Bronchial epithelial cell (primary cell): ENCODE measurements around the gene CEP44. TPM values are rescaled to one million over a fixed set of nuclear protein-coding genes. Genes with fewer than 3 reads are reported as not detected.

Source experiments
- DNase-seq: peaks from one replicate; pipeline ENCODE4 v3.0.0-alpha.2; 2010; ENCODE audit warnings: low read depth
- FAIRE-seq: peaks from 2 replicates; lab custom pipeline; 2011; peaks lifted over from hg19 to GRCh38; lab: Jason Lieb, UNC
- H3K27me3 ChIP-seq: 2 replicates; pipeline ENCODE4 v1.5.1; 2011; ENCODE audit warnings: low read length; ENCODE audit not compliant: control insufficient read depth, insufficient read depth
- H3K36me3 ChIP-seq: 2 replicates; pipeline ENCODE4 v1.5.1; 2011; ENCODE audit warnings: low read length; ENCODE audit not compliant: control insufficient read depth, insufficient read depth
- H3K4me3 ChIP-seq: 2 replicates; pipeline ENCODE4 v1.5.1; 2011; ENCODE audit warnings: mild to moderate bottlenecking, low read depth, low read length, control low read depth
- CTCF ChIP-seq: IDR thresholded peaks from 2 replicates; pipeline ENCODE4 v1.5.1; 2011; ENCODE audit warnings: mild to moderate bottlenecking, moderate library complexity, low read length, control low read depth, inconsistent platforms; ENCODE audit not compliant: insufficient read depth, severe bottlenecking
- total RNA-seq: library from RNA; depleted of rRNA; stranded (reverse); fragments of >200 nt; gene quantifications from 2 replicates; pipeline ENCODE4 v1.2.1, GENCODE V29; 2014

The CEP44 gene
- total RNA-seq, 1 donor from 2014 or later: 16.8 TPM

GRCh38 chr4:174316954-174317353 is 33.2 kb downstream of the CEP44 start:
- FAIRE-seq (no peak), DNase-seq (peak; percentile 61)
- Histone ChIP-seq H3K36me3 (no peaks in the 10 kb centered on the region), H3K4me3 (no peak overlapping the region), H3K27me3 (no peaks in the 10 kb centered on the region)
- no peak for TF ChIP-seq CTCF

- TF ChIP-seq CTCF: no peak
- DNase-seq: peak; percentile 43
- FAIRE-seq: no peak
- Histone ChIP-seq H3K36me3 (no peaks in the 10 kb centered on the region), H3K4me3 (no peak overlapping the region), H3K27me3 (no peaks in the 10 kb centered on the region)
These were observed 33.8 kb downstream of the CEP44 start for GRCh38 chr4:174317531-174317930.

GRCh38 chr4:174318829-174319764 is 35.4 kb downstream of the CEP44 start:
- no peak for FAIRE-seq
- DNase-seq: peak; percentile 44
- peak; percentile 34 for TF ChIP-seq CTCF
- Histone ChIP-seq H3K36me3 (no peaks in the 10 kb centered on the region), H3K27me3 (no peaks in the 10 kb centered on the region), H3K4me3 (no peak overlapping the region)

- no peak for TF ChIP-seq CTCF
- DNase-seq (no peak), FAIRE-seq (no peak)
- Histone ChIP-seq H3K4me3 (no peak overlapping the region), H3K36me3 (no peaks in the 10 kb centered on the region), H3K27me3 (no peaks in the 10 kb centered on the region)
These were observed 36.9 kb downstream of the CEP44 start for GRCh38 chr4:174320494-174321199.

GRCh38 chr4:174324236-174324635 is 40.5 kb downstream of the CEP44 start:
- DNase-seq (no peak), FAIRE-seq (peak; percentile 55)
- Histone ChIP-seq H3K27me3 (no peaks in the 10 kb centered on the region), H3K4me3 (no peak overlapping the region), H3K36me3 (no peaks in the 10 kb centered on the region)
- no peak for TF ChIP-seq CTCF
